GM12874 (cell line): ENCODE results near the gene MBTPS1.

Source experiments
- TF ChIP-seq, protein P1 (sequence below): IDR thresholded peaks from 2 replicates; pipeline ENCODE4 v1.5.1; 2011; ENCODE audit warnings: low read depth, mild to moderate bottlenecking, control low read depth, low read length, moderate library complexity; ENCODE audit not compliant: insufficient read depth

MBTPS1 gene

DNA sequence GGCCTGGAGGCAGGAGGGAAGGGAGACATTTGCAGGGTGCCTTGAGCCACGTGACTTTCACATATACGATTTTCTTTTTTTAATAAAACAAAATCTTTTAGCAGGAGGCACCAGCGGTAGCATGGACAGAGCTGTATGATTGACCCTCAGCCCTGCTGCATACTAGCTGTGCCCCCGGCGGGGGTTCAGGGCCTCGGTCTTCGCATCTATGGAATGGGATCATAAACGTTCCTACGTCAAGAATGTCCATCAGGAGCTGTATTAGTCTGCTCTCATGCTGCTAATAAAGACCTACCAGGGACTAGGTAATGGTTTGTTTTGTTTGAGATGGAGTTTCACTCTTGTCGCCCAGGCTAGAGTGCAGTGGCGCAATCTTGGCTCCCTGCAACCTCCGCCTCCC, 101.3 kb downstream of the MBTPS1 start:
- TF ChIP-seq, protein P1, sequence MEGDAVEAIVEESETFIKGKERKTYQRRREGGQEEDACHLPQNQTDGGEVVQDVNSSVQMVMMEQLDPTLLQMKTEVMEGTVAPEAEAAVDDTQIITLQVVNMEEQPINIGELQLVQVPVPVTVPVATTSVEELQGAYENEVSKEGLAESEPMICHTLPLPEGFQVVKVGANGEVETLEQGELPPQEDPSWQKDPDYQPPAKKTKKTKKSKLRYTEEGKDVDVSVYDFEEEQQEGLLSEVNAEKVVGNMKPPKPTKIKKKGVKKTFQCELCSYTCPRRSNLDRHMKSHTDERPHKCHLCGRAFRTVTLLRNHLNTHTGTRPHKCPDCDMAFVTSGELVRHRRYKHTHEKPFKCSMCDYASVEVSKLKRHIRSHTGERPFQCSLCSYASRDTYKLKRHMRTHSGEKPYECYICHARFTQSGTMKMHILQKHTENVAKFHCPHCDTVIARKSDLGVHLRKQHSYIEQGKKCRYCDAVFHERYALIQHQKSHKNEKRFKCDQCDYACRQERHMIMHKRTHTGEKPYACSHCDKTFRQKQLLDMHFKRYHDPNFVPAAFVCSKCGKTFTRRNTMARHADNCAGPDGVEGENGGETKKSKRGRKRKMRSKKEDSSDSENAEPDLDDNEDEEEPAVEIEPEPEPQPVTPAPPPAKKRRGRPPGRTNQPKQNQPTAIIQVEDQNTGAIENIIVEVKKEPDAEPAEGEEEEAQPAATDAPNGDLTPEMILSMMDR, result no peak

DNA sequence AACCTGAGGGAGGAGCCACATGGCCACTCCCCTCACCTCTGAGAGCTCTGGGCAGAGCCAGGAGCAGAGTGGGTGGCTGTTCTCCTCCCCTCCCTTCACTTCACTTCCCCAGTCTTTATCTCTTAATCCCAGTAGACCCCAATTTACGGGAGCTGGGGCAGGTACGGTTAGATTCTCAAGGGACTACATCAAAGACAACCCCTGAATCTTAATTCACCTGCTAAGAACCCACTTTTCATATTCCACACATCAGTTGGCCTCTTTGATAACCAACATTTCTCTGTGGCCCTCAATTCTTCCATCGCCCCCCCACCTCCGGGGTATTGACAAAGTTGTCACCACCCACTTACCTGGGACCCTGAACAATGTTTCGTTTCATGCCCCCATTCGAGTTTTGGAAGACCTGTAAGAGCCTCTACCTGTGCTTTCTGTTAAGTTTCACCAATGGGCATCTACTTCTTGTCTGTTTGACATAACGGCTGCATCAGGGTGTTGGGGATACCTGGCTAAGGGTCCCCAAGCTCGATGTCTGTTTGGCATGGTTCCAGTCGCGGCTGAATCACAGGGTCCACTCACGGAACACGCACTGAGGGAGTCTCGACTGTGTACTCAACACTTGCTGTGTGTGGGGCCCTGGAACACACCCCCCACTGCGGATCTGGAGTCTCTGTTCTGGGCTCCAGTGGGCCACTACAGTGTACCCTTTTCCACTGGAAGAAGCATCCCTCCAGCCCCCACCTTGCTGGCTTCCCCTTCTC, 102.0 kb downstream of the MBTPS1 start:
- TF ChIP-seq, protein P1, result no peak

DNA sequence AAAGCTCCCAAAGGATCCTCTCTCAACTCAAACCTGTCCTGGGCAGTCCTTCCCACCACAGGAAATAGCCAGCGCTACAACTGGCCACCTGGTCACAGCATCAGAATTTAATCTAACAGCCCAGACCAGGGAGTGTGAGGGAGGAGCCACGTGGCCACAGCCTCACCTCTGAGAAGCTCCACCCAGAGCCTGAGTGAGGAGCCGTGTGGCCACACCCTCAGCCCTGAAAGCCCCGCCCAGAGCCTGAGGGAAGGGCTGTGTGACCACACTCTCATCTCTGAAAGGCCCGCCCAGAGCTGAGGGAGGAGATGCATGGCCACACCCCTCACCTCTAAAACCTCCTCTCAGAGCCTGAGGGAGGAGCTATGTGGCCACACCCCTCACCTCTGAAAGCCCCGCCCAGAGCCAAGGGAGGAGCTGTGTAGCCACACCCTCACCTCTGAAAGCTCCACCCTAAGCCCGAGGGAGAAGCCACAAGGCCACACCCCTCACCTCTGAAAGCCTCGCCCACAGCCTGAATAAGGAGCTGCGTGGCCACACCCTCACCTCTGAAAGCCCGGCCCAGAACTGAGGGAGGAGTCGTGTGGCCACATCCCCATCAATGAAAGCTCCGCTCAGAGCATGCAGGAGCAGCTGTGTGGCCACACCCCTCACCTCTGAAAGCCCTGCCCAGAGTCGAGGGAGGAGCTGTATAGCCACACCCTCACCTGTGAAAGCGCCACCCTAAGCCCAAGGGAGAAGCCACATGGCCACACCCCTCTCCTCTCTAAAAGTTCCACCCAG, 102.8 kb downstream of the MBTPS1 start:
- TF ChIP-seq, protein P1, result no peak

DNA sequence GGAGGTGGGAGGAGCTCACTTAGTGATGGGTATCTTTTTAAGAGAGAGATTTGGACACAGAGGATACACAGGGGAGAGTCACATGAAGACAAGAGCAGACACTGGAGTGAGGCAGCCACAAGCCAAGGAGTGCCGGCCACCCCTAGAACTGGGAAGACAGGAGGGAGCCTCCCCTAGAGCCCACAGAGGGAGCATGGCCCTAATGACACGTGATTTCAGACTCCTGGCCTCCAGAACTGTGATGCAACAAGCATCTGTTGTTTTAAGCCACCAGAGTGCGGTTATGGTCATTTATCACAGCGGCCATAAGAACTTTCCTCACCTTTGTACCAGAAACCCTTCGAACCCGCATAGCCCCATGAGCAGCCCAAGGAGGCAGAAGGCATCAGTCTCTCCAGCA, 107.5 kb downstream of the MBTPS1 start:
- TF ChIP-seq, protein P1, result no peak

DNA sequence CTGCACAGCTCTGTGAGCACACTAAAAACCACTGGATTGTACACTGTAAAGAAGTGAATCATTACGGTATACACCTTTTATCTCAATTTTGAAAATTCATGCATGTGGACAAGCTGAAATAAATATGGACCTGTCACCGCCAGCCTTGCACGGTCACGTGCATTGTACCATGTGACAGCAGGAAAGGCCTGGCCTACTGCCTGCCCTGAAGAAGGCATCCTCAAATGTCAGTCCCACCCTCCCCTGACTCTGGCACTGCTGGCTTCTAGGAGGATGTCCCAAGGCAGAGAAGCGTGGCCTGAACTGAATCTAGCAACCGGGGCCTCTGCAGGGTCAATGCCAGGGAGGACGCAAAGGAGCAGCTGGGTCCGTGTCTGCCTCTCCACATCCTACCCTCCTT, 108.8 kb downstream of the MBTPS1 start:
- TF ChIP-seq, protein P1, result no peak

DNA sequence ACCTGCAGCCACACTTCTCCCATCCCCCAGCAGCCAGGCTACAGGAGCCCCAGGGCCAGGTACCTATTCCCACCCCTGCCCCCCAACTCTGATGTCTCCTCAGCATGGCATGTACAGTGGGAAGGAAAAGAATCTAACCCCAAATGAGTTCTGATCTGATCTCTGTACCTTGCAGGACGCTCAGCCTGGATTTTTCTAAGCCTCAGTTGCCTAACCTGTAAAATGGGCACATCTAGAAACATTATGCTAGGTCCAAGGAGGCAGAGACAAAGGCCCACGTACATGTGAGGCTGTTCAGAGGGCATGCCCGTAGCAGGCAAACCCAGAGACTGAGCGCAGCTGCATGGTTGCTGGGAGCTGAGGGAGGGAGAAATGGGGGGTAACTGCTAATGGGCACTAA, 109.2 kb downstream of the MBTPS1 start:
- TF ChIP-seq, protein P1, result no peak

DNA sequence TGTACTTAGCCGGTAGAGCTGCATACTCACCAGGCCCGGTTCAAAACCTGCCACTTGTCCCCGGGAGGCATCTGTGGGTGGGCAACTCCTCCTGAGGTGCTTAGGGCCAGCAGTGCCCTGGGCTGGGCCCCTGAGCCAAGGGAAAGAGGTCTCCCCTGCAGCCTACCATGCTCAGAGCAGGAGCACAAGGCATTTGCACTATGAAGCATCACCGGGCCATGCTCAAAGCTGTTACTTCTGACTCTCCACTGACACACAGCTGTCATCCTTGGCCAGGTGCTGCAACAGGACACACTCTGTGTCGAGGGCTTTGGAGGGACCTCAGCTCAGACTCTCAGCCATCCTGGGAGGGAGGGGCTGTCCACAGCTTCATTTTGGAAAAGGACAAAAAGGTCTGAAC, 111.4 kb downstream of the MBTPS1 start:
- TF ChIP-seq, protein P1, result no peak
